Spleen (tissue), 11 donors: Measurements from ENCODE around the gene EPHA2. TPM values are rescaled to one million over a fixed set of nuclear protein-coding genes. Genes with fewer than 3 reads are reported as not detected.

Experiments used
- DNase-seq: peaks from one replicate; pipeline ENCODE4 v3.0.0-alpha.2; 2020
- H3K27ac ChIP-seq, 8 donors: fragments of 200-600 bp; sonication (generic) in 7 of 8; 1 replicate in 4 of 8; 2 replicates in 4 of 8; pipeline versions ENCODE4 v1.5.0 to v1.8.0; 2016 to 2021; ENCODE audit warnings: inconsistent platforms in 4 of 8, mild to moderate bottlenecking in 4 of 8, moderate library complexity in 1 of 8
- H3K27me3 ChIP-seq, 7 donors: fragments of 200-600 bp; sonication (generic) in 6 of 7; replicated peaks in 1 of 7; 1 replicate in 4 of 7; 2 replicates in 3 of 7; pipeline versions ENCODE4 v1.5.0 to v1.8.0; 2016 to 2021; ENCODE audit warnings: inconsistent platforms in 3 of 7, mild to moderate bottlenecking in 1 of 7
- H3K36me3 ChIP-seq, 6 donors: fragments of 200-600 bp; sonication (generic) in 5 of 6; 1 replicate in 4 of 6; 2 replicates in 2 of 6; pipeline versions ENCODE4 v1.5.0 to v1.8.0; 2016 to 2021; ENCODE audit warnings: inconsistent platforms in 2 of 6
- H3K4me1 ChIP-seq, 6 donors: fragments of 200-600 bp; sonication (generic) in 5 of 6; 1 replicate in 3 of 6; 2 replicates in 3 of 6; pipeline versions ENCODE4 v1.5.0 to v1.8.0; 2016 to 2021; ENCODE audit warnings: inconsistent platforms in 3 of 6
- H3K4me3 ChIP-seq, 8 donors: fragments of 200-600 bp; sonication (generic) in 7 of 8; 1 replicate in 4 of 8; 2 replicates in 4 of 8; pipeline versions ENCODE4 v1.5.0 to v1.8.0; 2016 to 2021; ENCODE audit warnings: inconsistent platforms in 4 of 8, mild to moderate bottlenecking in 4 of 8, moderate library complexity in 2 of 8
- H3K9me3 ChIP-seq, 8 donors: fragments of 200-600 bp; sonication (generic) in 7 of 8; 1 replicate in 4 of 8; 2 replicates in 4 of 8; pipeline versions ENCODE4 v1.5.0 to v1.8.0; 2016 to 2021; ENCODE audit warnings: inconsistent platforms in 4 of 8
- POLR2A ChIP-seq, 3 donors: fragments of 450-650 bp; IDR thresholded peaks; one replicate each; pipeline ENCODE4 v1.5.1; 2017; ENCODE audit warnings: antibody characterized with exemption in 3 of 3, mild to moderate bottlenecking in 1 of 3
- POLR2AphosphoS5 ChIP-seq, 3 donors: sonication (generic); formaldehyde crosslinking; IDR thresholded peaks; one replicate each; pipeline ENCODE4 v1.5.1; 2017; ENCODE audit warnings: antibody characterized with exemption in 3 of 3
- WGBS, 5 donors: extraction: QIAGEN DNeasy Blood & Tissue Kit in 3 of 5; methylation state at CpG; one replicate each; pipeline versions ENCODE4 v1.1.5 to v1.1.7; 2013 to 2018; 5-methylcytosine and 5-hydroxymethylcytosine counted together
- intact Hi-C: fragments of 100-400 bp; cut with DNase I; formaldehyde crosslinking; loops from one replicate; pipeline ENCODE4 v1.15.0; 2023; ENCODE audit warnings: low total_unique reads
- polyA plus RNA-seq, 3 donors: library from polyadenylated mRNA; stranded (reverse); fragments of 200-250 nt; gene quantifications; one replicate each; pipeline ENCODE4 v1.2.1, GENCODE V29; 2013
- total RNA-seq, 7 donors: library from RNA; depleted of rRNA in 3 of 7; stranded (reverse); fragments of >200 nt in 3 of 7; fragmentation: NEBNext Ultra II Directional in 4 of 7; extraction: Animal tissue kit (Norgen Biotek cat#: 25700) in 4 of 7; gene quantifications; one replicate each; pipeline versions ENCODE4 v1.1.0 to v1.2.1, GENCODE V29; 2016 to 2021
- TF ChIP-seq, protein P1 (sequence below), 11 experiments: fragments of 200-600 bp in 7 of 11; fragments of 450-650 bp in 4 of 11; sonication (generic) in 4 of 11; IDR thresholded peaks in 8 of 11; conservative IDR thresholded peaks in 3 of 11; 1 replicate in 7 of 11; 2 replicates in 4 of 11; pipeline versions ENCODE4 v1.4.0 to v1.8.0; 2016 to 2021; ENCODE audit warnings: antibody characterized with exemption in 11 of 11, inconsistent platforms in 4 of 11, mild to moderate bottlenecking in 1 of 11
- donor health status: healthy with polysubstance abuse.
- donor health status: DM: no; HTN: no; CAD: no; lungs with moderate emphysema.
- donor health status: DM: no; HTN: no; CAD: no.
- donor health status: Bipolar disorder and iron deficiency.
- donor health status: healthy.
- donor health status: DM: no; HTN: no; CAD: no.
- donor health status: DM: yes; HTN: yes; CAD: no.

Gene EPHA2
- total and polyA plus RNA-seq, 10 donors = 2.0 to 35.7 (median 14.8) TPM

DNA sequence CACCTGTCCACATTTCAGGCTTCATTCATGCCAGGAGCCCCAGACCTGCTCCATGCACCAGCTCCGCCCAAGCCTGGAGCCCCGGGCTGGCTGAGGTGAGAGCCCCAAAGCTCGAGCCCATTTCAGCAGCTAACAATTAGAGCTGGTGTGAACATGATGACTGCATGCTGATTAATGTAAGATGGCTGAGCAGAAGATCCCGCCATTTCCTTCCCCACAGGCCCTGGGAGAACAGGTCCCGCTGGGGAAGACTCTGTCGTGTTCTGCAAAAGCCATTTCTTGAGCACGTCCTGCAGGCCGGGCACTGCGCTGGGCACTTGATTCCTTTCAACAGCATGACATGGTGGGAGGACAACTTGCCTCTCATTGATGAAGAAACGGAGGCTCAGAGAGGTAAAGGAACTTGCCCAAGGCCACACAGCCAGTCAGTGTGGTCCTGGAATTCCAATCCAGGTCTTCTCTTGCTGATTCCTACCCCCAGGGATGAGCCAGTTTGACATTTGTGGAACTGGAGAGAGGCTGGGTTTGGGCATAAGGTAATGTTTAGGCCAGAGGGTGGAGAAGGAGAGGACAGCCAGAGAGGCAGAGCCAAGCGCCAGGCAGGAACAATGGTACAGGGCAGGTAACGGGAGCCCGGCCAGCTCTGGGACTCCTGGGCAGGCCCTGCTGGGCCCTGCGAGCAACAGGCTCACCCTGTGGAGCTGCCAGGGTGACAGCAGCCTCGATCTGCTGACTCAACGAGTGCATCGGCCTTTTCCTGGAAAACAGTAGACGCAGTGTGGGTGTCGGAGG, 28.1 kb upstream of the EPHA2 start:
- no peak for DNase-seq
- intact Hi-C loops = no loop called here
- 82 to 90% (median 86%) methylated on average over 18 to 19 of the region's 19 CpGs for WGBS, 5 donors
- peaks cover 2 to 35% (median 20%) of the 10 kb centered on the region in 6 donors for H3K4me1 ChIP-seq
- H3K27ac ChIP-seq = no peak overlapping the region
- H3K4me3 ChIP-seq = no peak overlapping the region
- peaks cover 0 to 9% (median 0%) of the 10 kb centered on the region in 7 donors for H3K27me3 ChIP-seq
- TF ChIP-seq POLR2A (IDR thresholded peaks at IDR 0.05) = no peak
- TF ChIP-seq, protein P1, sequence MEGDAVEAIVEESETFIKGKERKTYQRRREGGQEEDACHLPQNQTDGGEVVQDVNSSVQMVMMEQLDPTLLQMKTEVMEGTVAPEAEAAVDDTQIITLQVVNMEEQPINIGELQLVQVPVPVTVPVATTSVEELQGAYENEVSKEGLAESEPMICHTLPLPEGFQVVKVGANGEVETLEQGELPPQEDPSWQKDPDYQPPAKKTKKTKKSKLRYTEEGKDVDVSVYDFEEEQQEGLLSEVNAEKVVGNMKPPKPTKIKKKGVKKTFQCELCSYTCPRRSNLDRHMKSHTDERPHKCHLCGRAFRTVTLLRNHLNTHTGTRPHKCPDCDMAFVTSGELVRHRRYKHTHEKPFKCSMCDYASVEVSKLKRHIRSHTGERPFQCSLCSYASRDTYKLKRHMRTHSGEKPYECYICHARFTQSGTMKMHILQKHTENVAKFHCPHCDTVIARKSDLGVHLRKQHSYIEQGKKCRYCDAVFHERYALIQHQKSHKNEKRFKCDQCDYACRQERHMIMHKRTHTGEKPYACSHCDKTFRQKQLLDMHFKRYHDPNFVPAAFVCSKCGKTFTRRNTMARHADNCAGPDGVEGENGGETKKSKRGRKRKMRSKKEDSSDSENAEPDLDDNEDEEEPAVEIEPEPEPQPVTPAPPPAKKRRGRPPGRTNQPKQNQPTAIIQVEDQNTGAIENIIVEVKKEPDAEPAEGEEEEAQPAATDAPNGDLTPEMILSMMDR (IDR thresholded peaks at IDR 0.05 in 8 of 11, conservative IDR thresholded peaks at IDR 0.05 in 3 of 11) = no peak
- no peak for TF ChIP-seq POLR2AphosphoS5 (IDR thresholded peaks at IDR 0.05)
- no peaks in the 10 kb centered on the region for H3K36me3 ChIP-seq
- no peaks in the 10 kb centered on the region for H3K9me3 ChIP-seq

DNA sequence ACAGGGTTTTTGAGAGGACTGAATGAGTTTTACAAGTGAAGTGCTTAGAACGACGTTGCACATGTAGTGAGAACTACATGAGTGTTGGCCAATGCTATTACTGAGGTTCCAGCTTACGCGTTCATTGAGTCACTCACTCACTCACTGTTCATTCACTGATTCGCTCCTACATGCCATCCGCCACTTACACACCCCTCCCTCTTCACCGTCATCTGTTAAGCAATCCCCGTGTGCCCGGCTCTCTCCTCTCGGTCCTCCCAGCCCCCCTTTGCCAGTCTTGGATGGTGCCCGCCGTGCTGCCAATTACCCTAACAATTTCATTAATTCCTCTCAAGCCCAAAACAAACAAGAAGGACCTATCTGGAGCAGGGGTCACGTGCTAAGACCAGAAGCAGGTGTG, 27.3 kb upstream of the EPHA2 start:
- Histone ChIP-seq H3K27me3 (peaks cover 0 to under 1% (median 0%) of the 10 kb centered on the region in 7 donors), H3K4me3 (no peak overlapping the region), H3K4me1 (peaks cover 0 to 27% (median 14%) of the 10 kb centered on the region in 6 donors), H3K9me3 (no peaks in the 10 kb centered on the region), H3K36me3 (no peaks in the 10 kb centered on the region), H3K27ac (no peak overlapping the region)
- WGBS, 5 donors = 71 to 87% (median 76%) methylated on average over 13 of the region's 13 CpGs
- intact Hi-C loops = no loop called here
- DNase-seq = no peak
- TF ChIP-seq POLR2AphosphoS5 (IDR thresholded peaks at IDR 0.05) = no peak
- TF ChIP-seq POLR2A (IDR thresholded peaks at IDR 0.05) = no peak
- TF ChIP-seq, protein P1 (IDR thresholded peaks at IDR 0.05 in 8 of 11, conservative IDR thresholded peaks at IDR 0.05 in 3 of 11) = no peak

DNA sequence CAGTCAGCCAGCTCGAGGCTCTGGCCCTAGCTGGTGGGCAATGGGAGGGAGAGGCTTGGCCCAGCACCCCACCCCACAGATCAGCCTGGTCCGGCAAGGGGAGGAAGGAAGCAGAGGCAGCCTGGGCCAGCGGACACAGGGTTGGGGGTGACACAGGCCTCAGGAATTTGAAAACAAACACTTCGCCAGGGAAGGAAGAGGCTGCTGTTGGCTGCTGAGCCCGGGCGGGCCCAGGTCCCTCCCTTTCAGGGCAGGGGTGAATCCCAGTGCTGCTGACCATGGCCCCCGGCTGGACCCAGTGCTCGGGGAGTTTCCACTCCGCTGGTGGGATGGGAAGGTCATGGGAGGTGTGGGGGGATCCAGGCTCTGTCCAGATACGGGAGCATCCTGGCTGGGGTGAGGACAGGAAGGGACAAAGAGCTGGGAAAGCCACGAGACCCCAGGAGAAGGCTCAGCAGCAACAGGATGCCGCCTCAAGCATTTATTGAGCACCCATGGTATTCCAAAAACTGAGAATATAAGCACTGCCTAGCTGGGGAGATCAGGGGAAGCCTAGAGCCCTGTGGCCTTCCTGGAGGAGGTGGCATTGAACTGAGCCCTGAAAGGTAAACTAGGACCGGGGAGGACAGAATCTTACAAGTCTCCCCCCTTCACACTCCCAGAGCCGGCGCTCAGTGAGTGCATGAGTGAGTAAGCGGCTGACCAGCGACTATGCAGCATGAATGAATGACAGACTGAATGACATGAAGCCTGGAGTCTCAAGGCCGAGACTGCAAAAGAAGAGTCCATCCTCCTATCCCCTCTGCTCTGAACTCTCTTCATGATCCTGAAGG, 26.2 kb upstream of the EPHA2 start:
- Histone ChIP-seq H3K36me3 (no peaks in the 10 kb centered on the region), H3K27me3 (no peaks in the 10 kb centered on the region), H3K4me1 (peaks cover 0 to 19% (median 8%) of the 10 kb centered on the region in 6 donors), H3K4me3 (no peak overlapping the region), H3K9me3 (no peaks in the 10 kb centered on the region), H3K27ac (peak overlapping the region; percentile 60 to 90 (median 84))
- intact Hi-C loops = no loop called here
- TF ChIP-seq POLR2AphosphoS5 (IDR thresholded peaks at IDR 0.05) (peak; percentile 74 to 83 (median 81)), POLR2A (IDR thresholded peaks at IDR 0.05) (no peak)
- TF ChIP-seq, protein P1 (IDR thresholded peaks at IDR 0.05 in 8 of 11, conservative IDR thresholded peaks at IDR 0.05 in 3 of 11) = no peak
- peak; percentile 83 for DNase-seq
- WGBS, 5 donors = 55 to 73% (median 66%) methylated on average over 17 to 18 of the region's 18 CpGs
